Sciatic nerve (tissue), 2 donors: ENCODE data around the gene XPO6. TPM values are rescaled to one million over a fixed set of nuclear protein-coding genes. Genes with fewer than 3 reads are reported as not detected.

Source experiments
- ATAC-seq: fragments of 200-7000 bp; cut with Tn5 transposase; one replicate; pipeline ENCODE4 v1.9.1; 2020; ENCODE audit warnings: mild to moderate bottlenecking, moderate library complexity
- DNase-seq: peaks from one replicate; pipeline ENCODE4 v3.0.0-alpha.2; 2020; ENCODE audit warnings: low spot score
- intact Hi-C: fragments of 100-400 bp; cut with DNase I; formaldehyde crosslinking; loops from one replicate; pipeline ENCODE4 v1.14.2; 2022
- total RNA-seq: library from RNA; stranded (reverse); fragmentation: NEBNext Ultra II Directional; extraction: Animal tissue kit (Norgen Biotek cat#: 25700); gene quantifications from one replicate; pipeline ENCODE4 v1.2.1, GENCODE V29; 2021
- donor health status: DM: no; HTN: no; CAD: no.
- donor health status: DM: no; HTN: no; CAD: no.

Gene XPO6
- total RNA-seq, 1 donor from 2014 or later: 120 TPM

- DNase-seq (no peak), ATAC-seq (no peak)
- intact Hi-C loops: no loop called here
Observed at GRCh38 chr16:28086186-28087139, 125.3 kb downstream of the XPO6 start.

GRCh38 chr16:28085389-28086171, 126.2 kb downstream of the XPO6 start:
- no peak for DNase-seq
- intact Hi-C loops: no loop called here
- ATAC-seq: no peak

GRCh38 chr16:28084209-28084608, 127.6 kb downstream of the XPO6 start:
- intact Hi-C loops: no loop called here
- ATAC-seq: no peak
- DNase-seq: no peak

GRCh38 chr16:28082624-28083023, 129.1 kb downstream of the XPO6 start:
- intact Hi-C loops: no loop called here
- ATAC-seq (peak; percentile 70), DNase-seq (no peak)

GRCh38 chr16:28081391-28081968, 130.3 kb downstream of the XPO6 start:
- DNase-seq (no peak), ATAC-seq (no peak)
- intact Hi-C loops: no loop called here

- ATAC-seq (no peak), DNase-seq (no peak)
- intact Hi-C loops: loop anchor here (5.0 kb wide), 1 partner anchor 436 kb away; no protein-coding TSS in a partner anchor
Observed at GRCh38 chr16:28078261-28078660, 133.5 kb downstream of the XPO6 start.

GRCh38 chr16:28073836-28074235, 137.9 kb downstream of the XPO6 start:
- intact Hi-C loops: no loop called here

GRCh38 chr16:28072087-28072486, 139.7 kb downstream of the XPO6 start:
- intact Hi-C loops: no loop called here
- no peak for DNase-seq
- ATAC-seq: no peak

More at GRCh38 chr16:28073836-28074235, 137.9 kb downstream of the XPO6 start:
- DNase-seq (no peak), ATAC-seq (no peak)

GRCh38 chr16:28069971-28070794, 141.6 kb downstream of the XPO6 start:
- peak; percentile 48 for ATAC-seq
- intact Hi-C loops: loop anchor here (5.0 kb wide), 1 partner anchor 378 kb away; no protein-coding TSS in a partner anchor
- DNase-seq: no peak

GRCh38 chr16:28068976-28069375, 142.8 kb downstream of the XPO6 start:
- DNase-seq: no peak
- ATAC-seq: no peak

GRCh38 chr16:28067604-28068379, 144.0 kb downstream of the XPO6 start:
- peak; percentile 78 for ATAC-seq
- DNase-seq: no peak
- intact Hi-C loops: loop anchor here (5.0 kb wide), 1 partner anchor 375 kb away; no protein-coding TSS in a partner anchor

More at GRCh38 chr16:28068976-28069375, 142.8 kb downstream of the XPO6 start:
- intact Hi-C loops: loop anchor here (5.0 kb wide), 1 partner anchor 377 kb away; no protein-coding TSS in a partner anchor

GRCh38 chr16:28064706-28065249, 147.0 kb downstream of the XPO6 start:
- no peak for DNase-seq
- ATAC-seq: no peak
- intact Hi-C loops: loop anchor here (5.0 kb wide), 1 partner anchor 372 kb away; no protein-coding TSS in a partner anchor

GRCh38 chr16:28064150-28064549, 147.6 kb downstream of the XPO6 start:
- intact Hi-C loops: no loop called here
- ATAC-seq (no peak), DNase-seq (no peak)

- no peak for ATAC-seq
- intact Hi-C loops: no loop called here
- DNase-seq: no peak
Observed at GRCh38 chr16:28063591-28064061, 148.1 kb downstream of the XPO6 start, which contains the start of gene GSG1L. Gene GSG1L, minus strand, starts transcription at chr16:28063714. Its CDS starts 290 bp downstream, at chr16:28063424.

GRCh38 chr16:28062847-28063521, 148.8 kb downstream of the XPO6 start:
- no peak for ATAC-seq
- no peak for DNase-seq
- intact Hi-C loops: no loop called here

GRCh38 chr16:28062261-28062846, 149.4 kb downstream of the XPO6 start:
- DNase-seq (no peak), ATAC-seq (no peak)
- intact Hi-C loops: no loop called here
